Caco-2 (cell line): ENCODE data around the gene TMA7B. TPM values are rescaled to one million over a fixed set of nuclear protein-coding genes. Genes with fewer than 3 reads are reported as not detected.

Experiments used
- BruUV-seq: library from RNA; stranded (reverse); fragments of 400-500 nt; replicated peaks from 2 replicates; lab custom pipeline; 2021; lab: Mats Ljungman, UMichigan
- CTCF ChIA-PET: fragments of 300-600 bp; sonication (Branson Sonifier 250); formaldehyde crosslinking; loops from one replicate; lab custom pipeline; 2022; ENCODE audit warnings: antibody characterized with exemption; lab: Charles Lee
- POLR2A ChIA-PET: fragments of 300-600 bp; sonication (Branson Sonifier 250); formaldehyde crosslinking; loops from one replicate; lab custom pipeline; 2022; ENCODE audit warnings: antibody characterized with exemption; lab: Charles Lee
- DNase-seq, 2 experiments: peaks; one replicate each; pipeline versions ENCODE4 v3.0.0 to v3.0.0-alpha.2; 2020 to 2022
- H3K27me3 ChIP-seq: replicated peaks from 2 replicates; pipeline ENCODE4 v1.6.0; 2011; ENCODE audit warnings: low read length; ENCODE audit not compliant: control insufficient read depth, insufficient read depth
- H3K36me3 ChIP-seq: 2 replicates; pipeline ENCODE4 v1.5.1; 2011; ENCODE audit warnings: low read length; ENCODE audit not compliant: control insufficient read depth, insufficient read depth
- H3K4me1 ChIP-seq: fragments of 250-450 bp; sonication (Bioruptor Pico); 2 replicates; pipeline ENCODE4 v1.5.1; 2020; ENCODE audit warnings: mild to moderate bottlenecking
- H3K4me3 ChIP-seq: 2 replicates; pipeline ENCODE4 v1.5.1; 2011; ENCODE audit warnings: low read depth, mild to moderate bottlenecking, control low read depth, low read length
- H3K9me3 ChIP-seq: fragments of 250-450 bp; sonication (Bioruptor Pico); 2 replicates; pipeline ENCODE4 v1.5.1; 2020; ENCODE audit warnings: mild to moderate bottlenecking, moderate library complexity
- H3K27ac Mint-ChIP-seq: one replicate; pipeline ENCODE4 v1.8.0; 2022; ENCODE audit warnings: mixed read lengths; ENCODE audit not compliant: unreplicated experiment
- H3K27me3 Mint-ChIP-seq: one replicate; pipeline ENCODE4 v1.8.0; 2022; ENCODE audit warnings: mixed read lengths; ENCODE audit not compliant: insufficient read depth, unreplicated experiment
- H3K36me3 Mint-ChIP-seq: one replicate; pipeline ENCODE4 v1.8.0; 2022; ENCODE audit warnings: mild to moderate bottlenecking, mixed read lengths; ENCODE audit not compliant: insufficient read depth, unreplicated experiment
- H3K4me1 Mint-ChIP-seq: one replicate; pipeline ENCODE4 v1.8.0; 2022; ENCODE audit warnings: low read depth, mixed read lengths; ENCODE audit not compliant: unreplicated experiment
- H3K4me3 Mint-ChIP-seq: one replicate; pipeline ENCODE4 v1.8.0; 2022; ENCODE audit warnings: mild to moderate bottlenecking, moderate library complexity, mixed read lengths; ENCODE audit not compliant: unreplicated experiment
- H3K9me3 Mint-ChIP-seq: one replicate; pipeline ENCODE4 v1.8.0; 2022; ENCODE audit warnings: mixed read lengths; ENCODE audit not compliant: unreplicated experiment
- CTCF ChIP-seq, 2 experiments: fragments of 200-600 bp in 1 of 2; IDR thresholded peaks; 1 replicate in 1 of 2; 2 replicates in 1 of 2; pipeline versions ENCODE4 v1.5.1 to v1.8.0; 2011 to 2022; ENCODE audit warnings: antibody characterized with exemption in 1 of 2, control low read depth in 1 of 2, inconsistent platforms in 1 of 2, low read depth in 1 of 2, low read length in 1 of 2, mild to moderate bottlenecking in 1 of 2, moderate library complexity in 1 of 2; ENCODE audit not compliant: insufficient read depth in 1 of 2, severe bottlenecking in 1 of 2, unreplicated experiment in 1 of 2
- intact Hi-C: fragments of 100-400 bp; cut with micrococcal nuclease; formaldehyde crosslinking; loops from one replicate; pipeline ENCODE4 v1.10.0; 2022; ENCODE audit not compliant: unreplicated experiment
- total RNA-seq: library from RNA; stranded (reverse); gene quantifications from 2 replicates; pipeline ENCODE4 v1.2.3, GENCODE V29; 2022

The TMA7B gene
- total RNA-seq, 1 experiment from 2014 or later, result not detected

- Mint-ChIP-seq H3K4me1 (no peaks in the 10 kb centered on the region), H3K27me3 (peaks cover 6% of the 10 kb centered on the region), H3K36me3 (no peaks in the 10 kb centered on the region), H3K9me3 (no peaks in the 10 kb centered on the region), H3K4me3 (no peak overlapping the region), H3K27ac (no peak overlapping the region)
- H3K27me3 ChIP-seq, result no peaks in the 10 kb centered on the region; the same call in 1 of the 2 replicates
- H3K4me3 ChIP-seq, result no peak overlapping the region
- intact Hi-C loops, result no loop called here
- CTCF ChIA-PET, result interaction anchor here (0.5 kb wide), 1 partner anchor 50 kb away, joined by 3 read pairs; no protein-coding TSS in a partner anchor
- no peaks in the 10 kb centered on the region for H3K9me3 ChIP-seq
- no peaks in the 10 kb centered on the region for H3K4me1 ChIP-seq
- BruUV-seq, result no TSS peak
- no peaks in the 10 kb centered on the region for H3K36me3 ChIP-seq
- POLR2A ChIA-PET, result no interaction called here
- no peak for TF ChIP-seq CTCF (IDR thresholded peaks at IDR 0.05; ENCODE audit: insufficient read depth in 1 of 2, low read depth in 1 of 2, low read length in 1 of 2, severe bottlenecking in 1 of 2, unreplicated experiment in 1 of 2)
- DNase-seq, result no peak
Measured at GRCh38 chr22:39974065-39974464, 13.9 kb downstream of the TMA7B start.

- TF ChIP-seq CTCF (IDR thresholded peaks at IDR 0.05; ENCODE audit: insufficient read depth in 1 of 2, low read depth in 1 of 2, low read length in 1 of 2, severe bottlenecking in 1 of 2, unreplicated experiment in 1 of 2), result no peak
- no peaks in the 10 kb centered on the region for H3K36me3 ChIP-seq
- H3K27me3 ChIP-seq, result no peaks in the 10 kb centered on the region
- H3K4me1 Mint-ChIP-seq, result no peaks in the 10 kb centered on the region
- intact Hi-C loops, result no loop called here
- no peaks in the 10 kb centered on the region for H3K9me3 Mint-ChIP-seq
- H3K36me3 Mint-ChIP-seq, result no peaks in the 10 kb centered on the region
- no peaks in the 10 kb centered on the region for H3K4me1 ChIP-seq
- BruUV-seq, result no TSS peak
- H3K9me3 ChIP-seq, result no peaks in the 10 kb centered on the region
- CTCF ChIA-PET, result no interaction called here
- H3K4me3 ChIP-seq, result no peak overlapping the region
- no peak overlapping the region for H3K4me3 Mint-ChIP-seq
- peaks cover 6% of the 10 kb centered on the region for H3K27me3 Mint-ChIP-seq
- no peak overlapping the region for H3K27ac Mint-ChIP-seq
- DNase-seq, result no peak
- POLR2A ChIA-PET, result no interaction called here
Measured at GRCh38 chr22:39979048-39979447, 18.9 kb downstream of the TMA7B start.

GRCh38 chr22:39979458-39979857 is 19.3 kb downstream of the TMA7B start:
- H3K9me3 ChIP-seq, result no peaks in the 10 kb centered on the region
- Mint-ChIP-seq H3K4me3 (no peak overlapping the region), H3K27me3 (peaks cover 6% of the 10 kb centered on the region), H3K36me3 (no peaks in the 10 kb centered on the region), H3K4me1 (no peaks in the 10 kb centered on the region), H3K27ac (no peak overlapping the region), H3K9me3 (no peaks in the 10 kb centered on the region)
- no peaks in the 10 kb centered on the region for H3K27me3 ChIP-seq
- no peak for DNase-seq
- no peak overlapping the region for H3K4me3 ChIP-seq
- TF ChIP-seq CTCF (IDR thresholded peaks at IDR 0.05; ENCODE audit: insufficient read depth in 1 of 2, low read depth in 1 of 2, low read length in 1 of 2, severe bottlenecking in 1 of 2, unreplicated experiment in 1 of 2), result no peak
- CTCF ChIA-PET, result no interaction called here
- BruUV-seq, result no TSS peak
- no peaks in the 10 kb centered on the region for H3K36me3 ChIP-seq
- no peaks in the 10 kb centered on the region for H3K4me1 ChIP-seq
- intact Hi-C loops, result no loop called here
- POLR2A ChIA-PET, result no interaction called here
